Stimulated activated CD4-positive, alpha-beta T cell treated with anti-CD3 and anti-CD28 coated beads, Interleukin-1b, Interleukin-23, amount 100 ng/mL, for 1 hour (primary cell): Measurements from ENCODE around the gene DUOX1.
A peak's percentile ranks its signal among the peaks of the same experiment; 100 is the strongest.

ENCODE experiments used
- DNase-seq, 2 donors: peaks; one replicate each; pipeline ENCODE4 v3.0.0-alpha.2; 2020; ENCODE audit warnings: low read depth in 2 of 2

The DUOX1 gene

GRCh38 chr15:45106002-45106790, 23.6 kb upstream of the DUOX1 start:
- DNase-seq, result no peak

GRCh38 chr15:45107941-45108630, 21.7 kb upstream of the DUOX1 start:
- DNase-seq, result no peak

- no peak for DNase-seq
Measured at GRCh38 chr15:45110256-45110820, 19.5 kb upstream of the DUOX1 start.

GRCh38 chr15:45111390-45112142, 18.2 kb upstream of the DUOX1 start:
- no peak for DNase-seq

GRCh38 chr15:45112143-45112590, 17.6 kb upstream of the DUOX1 start:
- no peak for DNase-seq

DNA sequence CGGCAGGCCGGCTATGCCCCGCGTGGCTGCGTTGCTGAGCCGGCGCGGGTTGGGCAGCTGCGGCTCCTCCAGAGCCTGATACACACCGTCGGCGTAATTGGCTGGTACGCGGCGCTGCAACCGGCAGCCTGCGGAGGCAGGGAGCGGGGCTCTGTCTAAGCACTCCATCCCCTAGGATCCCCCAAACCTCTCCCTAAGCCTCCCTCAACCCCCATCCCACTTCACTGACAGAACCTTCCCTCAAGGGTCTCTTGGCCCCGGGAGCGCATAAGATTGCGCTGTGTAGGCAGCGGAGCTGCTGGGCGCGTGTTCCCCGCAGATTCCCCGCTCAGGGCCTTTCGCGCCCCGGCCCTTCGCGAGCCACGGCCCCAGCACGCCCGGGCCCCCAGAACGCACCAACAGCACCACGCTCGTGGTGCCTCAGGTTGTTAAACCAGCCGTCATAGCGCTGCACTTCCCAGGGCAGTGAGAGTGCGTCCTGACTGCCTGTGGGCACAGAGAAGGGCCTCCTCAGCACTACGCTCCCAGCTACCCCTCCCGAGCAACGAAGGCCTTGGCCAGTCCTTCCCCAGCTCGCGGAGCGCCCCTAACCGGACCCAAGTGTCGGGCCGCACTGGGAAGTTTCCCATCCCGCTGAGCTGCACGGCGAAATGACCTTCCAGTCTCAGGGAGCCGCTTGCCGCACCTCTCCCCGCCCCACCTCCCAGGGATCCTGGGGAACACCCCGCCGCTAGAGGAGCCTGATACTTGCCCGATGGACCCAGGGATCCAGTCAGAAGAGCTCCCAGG, 17.0 kb upstream of the DUOX1 start:
- no peak for DNase-seq

DNA sequence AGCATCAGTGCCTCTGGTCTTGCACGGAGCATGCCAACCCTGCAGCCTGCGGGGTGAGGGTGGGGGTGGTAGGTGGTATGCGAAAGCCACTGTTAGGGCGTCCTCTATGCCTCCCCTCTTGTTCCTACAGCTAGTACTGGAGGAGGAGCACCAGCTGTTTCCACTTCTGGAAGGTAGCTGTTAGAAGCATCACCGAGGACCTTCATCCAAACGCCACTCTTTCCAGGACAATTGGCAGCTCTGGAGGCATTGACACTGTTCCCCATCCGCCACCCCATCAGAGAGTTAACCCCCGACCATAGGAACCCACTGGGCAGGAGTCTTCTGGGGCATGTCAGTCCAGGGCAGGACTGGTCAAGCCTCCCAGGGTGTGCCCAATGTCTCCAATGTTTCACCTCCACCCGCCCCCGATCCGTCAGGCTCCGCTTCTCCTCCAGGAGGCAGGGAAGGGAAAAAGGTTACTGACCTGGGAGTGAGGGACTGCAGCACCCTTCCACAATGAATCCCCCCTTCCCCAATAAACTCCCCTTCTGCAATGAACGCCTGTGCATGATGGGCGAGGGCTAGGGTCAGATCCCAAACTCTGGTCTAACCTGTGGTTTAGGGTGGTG, 16.3 kb upstream of the DUOX1 start:
- DNase-seq, result no peak

- DNase-seq, result no peak
Measured at GRCh38 chr15:45114076-45114750, 15.6 kb upstream of the DUOX1 start, which contains the start of the genes DUOX2 and DUOXA2. Gene DUOX2, minus strand, starts transcription at chr15:45114172. Its CDS starts 761 bp downstream, at chr15:45113411. Gene DUOXA2, plus strand, starts transcription at chr15:45114326. Its CDS starts 280 bp downstream, at chr15:45114606.

GRCh38 chr15:45114751-45115085, 15.1 kb upstream of the DUOX1 start:
- DNase-seq, result no peak

GRCh38 chr15:45115312-45115820, 14.4 kb upstream of the DUOX1 start:
- no peak for DNase-seq

DNA sequence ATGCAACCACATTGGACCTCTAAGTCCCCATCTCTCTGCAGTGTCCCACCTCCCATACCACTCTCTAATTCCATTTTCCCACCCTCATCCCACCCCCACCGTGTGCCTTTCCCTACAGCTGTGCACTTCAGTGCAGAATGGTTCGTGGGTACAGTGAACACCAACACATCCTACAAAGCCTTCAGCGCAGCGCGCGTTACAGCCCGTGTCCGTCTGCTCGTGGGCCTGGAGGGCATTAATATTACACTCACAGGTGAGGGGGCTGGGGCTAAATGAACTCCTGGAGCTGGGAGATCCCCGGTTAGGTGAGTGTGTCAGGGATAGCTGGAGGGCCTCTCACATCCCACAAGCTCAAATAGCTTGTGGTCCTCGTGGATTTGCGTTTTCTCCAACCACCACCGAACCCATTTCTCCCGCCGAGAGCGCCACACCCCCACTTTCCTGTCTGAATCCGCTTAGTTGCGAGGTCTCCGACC, 13.8 kb upstream of the DUOX1 start:
- DNase-seq, result no peak

DNA sequence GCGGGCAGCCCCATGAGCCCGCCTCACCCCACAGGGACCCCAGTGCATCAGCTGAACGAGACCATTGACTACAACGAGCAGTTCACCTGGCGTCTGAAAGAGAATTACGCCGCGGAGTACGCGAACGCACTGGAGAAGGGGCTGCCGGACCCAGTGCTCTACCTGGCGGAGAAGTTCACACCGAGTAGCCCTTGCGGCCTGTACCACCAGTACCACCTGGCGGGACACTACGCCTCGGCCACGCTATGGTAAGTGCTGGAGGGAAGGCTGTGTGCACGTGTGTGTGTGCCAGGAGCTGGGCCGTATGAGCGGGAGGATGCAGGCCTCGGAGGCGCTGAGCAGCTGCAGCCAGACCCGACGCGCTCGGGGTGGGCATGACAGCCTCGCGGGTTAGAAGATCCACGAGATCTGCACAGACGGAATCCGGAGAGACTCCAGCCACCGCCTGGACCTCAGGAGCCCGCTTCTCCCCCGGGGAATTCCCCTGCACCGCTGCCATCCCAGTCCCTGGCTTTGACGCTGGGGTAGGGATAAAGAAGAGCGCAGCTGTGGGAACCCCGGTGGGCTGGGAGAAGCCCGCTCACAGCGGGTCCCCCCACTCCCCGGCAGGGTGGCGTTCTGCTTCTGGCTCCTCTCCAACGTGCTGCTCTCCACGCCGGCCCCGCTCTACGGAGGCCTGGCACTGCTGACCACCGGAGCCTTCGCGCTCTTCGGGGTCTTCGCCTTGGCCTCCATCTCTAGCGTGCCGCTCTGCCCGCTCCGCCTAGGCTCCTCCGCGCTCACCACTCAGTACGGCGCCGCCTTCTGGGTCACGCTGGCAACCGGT, 13.1 kb upstream of the DUOX1 start:
- no peak for DNase-seq

DNA sequence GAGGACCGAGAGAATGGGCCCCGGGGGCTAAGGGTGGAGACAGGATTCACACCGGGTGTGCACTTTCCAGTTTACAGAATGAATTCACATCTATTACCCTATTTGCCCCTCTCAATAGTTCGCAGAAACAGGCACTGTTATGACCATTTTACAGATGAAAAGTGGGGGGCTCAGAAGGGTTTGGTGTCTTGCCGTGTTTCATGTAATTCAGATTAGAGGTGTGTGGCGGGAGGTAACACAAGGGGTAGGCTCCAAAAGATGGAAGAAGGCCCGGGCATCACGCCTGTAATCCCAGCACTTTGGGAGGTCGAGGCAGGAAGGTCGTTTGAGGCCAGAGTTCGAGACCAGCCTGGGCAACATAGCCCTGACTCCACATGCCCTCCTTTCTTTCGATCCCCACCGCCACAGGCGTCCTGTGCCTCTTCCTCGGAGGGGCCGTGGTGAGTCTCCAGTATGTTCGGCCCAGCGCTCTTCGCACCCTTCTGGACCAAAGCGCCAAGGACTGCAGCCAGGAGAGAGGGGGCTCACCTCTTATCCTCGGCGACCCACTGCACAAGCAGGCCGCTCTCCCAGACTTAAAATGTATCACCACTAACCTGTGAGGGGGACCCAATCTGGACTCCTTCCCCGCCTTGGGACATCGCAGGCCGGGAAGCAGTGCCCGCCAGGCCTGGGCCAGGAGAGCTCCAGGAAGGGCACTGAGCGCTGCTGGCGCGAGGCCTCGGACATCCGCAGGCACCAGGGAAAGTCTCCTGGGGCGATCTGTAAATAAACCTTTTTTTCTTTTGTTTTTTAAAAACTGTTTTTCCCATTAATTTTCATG, 12.3 kb upstream of the DUOX1 start:
- no peak for DNase-seq

DNA sequence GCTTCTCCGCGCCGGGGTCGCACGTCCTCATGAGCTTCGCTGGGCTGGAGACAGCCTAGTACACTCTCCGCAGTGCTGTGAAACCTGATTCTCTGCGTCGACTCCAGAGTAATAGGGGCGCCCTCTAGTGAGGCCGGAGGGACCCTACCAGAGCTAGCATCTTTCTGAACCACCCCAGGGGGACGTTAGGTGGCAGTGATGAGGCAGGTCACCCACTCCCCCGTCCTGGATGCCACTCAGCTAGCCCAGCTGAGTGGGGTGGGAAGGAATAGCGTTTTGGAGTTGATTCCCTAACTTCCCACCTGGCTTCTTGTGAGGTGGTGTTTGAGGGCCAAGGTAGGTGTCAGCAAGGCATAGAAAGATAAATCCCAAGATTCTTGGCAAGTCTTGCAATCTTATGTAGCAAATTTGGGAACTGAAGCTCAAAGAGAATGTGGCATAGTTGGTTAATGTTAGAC, 11.6 kb upstream of the DUOX1 start:
- peak; percentile 62 to 77 for DNase-seq

DNA sequence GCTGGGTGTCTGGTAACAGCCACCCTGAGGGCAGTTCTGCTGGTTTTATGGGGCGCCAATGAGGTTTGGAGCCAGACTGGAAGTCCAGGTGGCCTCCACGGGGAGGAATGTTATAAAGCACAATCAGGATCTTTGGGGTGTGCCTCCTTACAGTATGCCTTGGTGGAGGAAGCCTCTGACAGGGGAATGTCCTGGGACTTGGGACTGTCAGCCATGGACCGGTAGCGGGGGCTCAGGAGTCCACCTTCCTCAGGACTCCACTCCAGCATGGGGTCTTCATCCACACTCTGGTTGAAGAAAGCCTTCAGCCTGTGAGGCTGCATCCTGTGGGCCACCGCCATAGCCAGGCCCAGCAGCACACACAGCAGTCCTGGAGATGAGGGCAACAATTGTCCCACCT, 10.8 kb upstream of the DUOX1 start:
- DNase-seq, result no peak

DNA sequence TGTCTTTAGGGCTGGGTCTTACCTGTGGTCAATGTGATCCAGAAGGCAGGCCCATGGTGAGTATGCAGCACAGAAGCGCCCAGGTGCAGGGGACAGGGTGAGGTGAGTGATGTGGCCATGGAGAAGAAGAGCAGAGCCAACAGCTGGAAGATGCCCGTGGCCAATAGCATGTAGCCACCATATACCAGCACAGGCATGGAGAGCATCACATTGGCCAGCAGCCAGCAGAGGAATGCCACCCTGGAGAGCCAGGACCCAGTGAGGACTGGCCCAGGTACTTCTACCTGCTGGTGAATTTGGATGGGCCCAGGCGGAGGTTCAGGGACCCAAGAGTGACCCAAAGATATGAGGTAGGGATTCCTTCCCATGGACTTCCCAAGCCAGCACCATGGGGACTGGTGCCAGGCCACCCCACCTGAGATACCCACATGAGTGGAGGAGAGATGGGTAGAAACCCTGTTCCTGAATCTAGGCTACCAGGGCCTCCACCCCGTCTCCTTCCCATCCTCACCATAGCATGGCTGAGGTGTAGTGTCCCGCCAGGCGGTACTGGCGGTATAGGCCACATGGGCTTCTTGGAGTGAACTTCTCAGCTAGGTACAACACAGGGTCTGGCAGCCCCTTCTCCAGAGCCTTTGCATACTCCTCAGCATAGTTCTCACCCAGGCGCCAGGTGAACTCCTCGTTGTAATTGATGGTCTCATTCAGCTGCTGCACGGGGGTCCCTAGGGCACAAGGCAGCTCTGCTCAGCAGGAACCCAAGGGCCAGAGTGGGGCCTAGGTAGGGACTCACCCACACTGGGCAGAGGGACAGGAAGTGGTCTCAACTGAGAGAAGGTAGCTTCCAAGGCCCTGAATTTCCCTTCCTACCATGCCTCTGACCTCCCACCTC, 9.5 kb upstream of the DUOX1 start:
- no peak for DNase-seq

- no peak for DNase-seq
Measured at GRCh38 chr15:45121020-45121419, 8.8 kb upstream of the DUOX1 start.
